HCT116 (cell line): Measurements from ENCODE around the gene CDKL1. TPM values are rescaled to one million over a fixed set of nuclear protein-coding genes. Genes with fewer than 3 reads are reported as not detected.

Source experiments
- ATAC-seq: fragments of 200-7000 bp; cut with Tn5 transposase; 2 replicates; pipeline ENCODE4 v1.9.1; 2020; ENCODE audit warnings: mild to moderate bottlenecking, moderate library complexity
- BruUV-seq: library from RNA; stranded (reverse); fragments of 400-500 nt; replicated peaks from 2 replicates; lab custom pipeline; 2021; lab: Mats Ljungman, UMichigan
- CTCF ChIA-PET: fragments of 300-600 bp; sonication (Branson Sonifier 250); formaldehyde crosslinking; loops from one replicate; lab custom pipeline; 2021; ENCODE audit warnings: antibody characterized with exemption; lab: Charles Lee
- POLR2A ChIA-PET: fragments of 300-600, 350-600 bp; sonication (Branson Sonifier 250); formaldehyde crosslinking; loops from one replicate; lab custom pipeline; 2021; ENCODE audit warnings: antibody characterized with exemption; lab: Charles Lee
- RAD21 ChIA-PET, 2 experiments: fragments of 300-600 bp; sonication (Branson Sonifier 250); formaldehyde crosslinking; loops; one replicate each; lab custom pipeline; 2023; ENCODE audit warnings: low total read pairs in 2 of 2; ENCODE audit not compliant: uncharacterized antibody in 2 of 2, unreplicated experiment in 2 of 2, low non-redundant PET in 1 of 2; lab: Charles Lee
- DNase-seq: peaks from one replicate; pipeline ENCODE4 v3.0.0-alpha.2; 2010; ENCODE audit warnings: low read depth, low spot score
- H2AFZ ChIP-seq: fragments of 200-600 bp; shearing (Covaris generic), sonication (generic); 2 replicates; pipeline ENCODE4 v1.6.1; 2017; ENCODE audit warnings: low read depth, mixed run types, mixed read lengths, antibody characterized with exemption, low read length; ENCODE audit not compliant: poor library complexity, severe bottlenecking
- H3K27ac ChIP-seq: 2 replicates; pipeline ENCODE4 v1.5.1; 2012; ENCODE audit warnings: low read depth, low read length
- H3K27me3 ChIP-seq: fragments of 200-600 bp; sonication (generic); 2 replicates; pipeline ENCODE4 v1.6.1; 2016; ENCODE audit warnings: mixed run types, low read length, mixed read lengths; ENCODE audit not compliant: insufficient read depth
- H3K36me3 ChIP-seq, 2 experiments: fragments of 200-500 bp in 1 of 2; fragments of 200-600 bp in 1 of 2; sonication (Bioruptor generic) in 1 of 2; sonication (generic) in 1 of 2; 2 replicates each; pipeline versions ENCODE4 v1.5.1 to v1.6.1; 2014 to 2016; ENCODE audit warnings: low read length in 2 of 2, inconsistent platforms in 1 of 2, mixed read lengths in 1 of 2, mixed run types in 1 of 2; ENCODE audit not compliant: insufficient read depth in 2 of 2, control insufficient read depth in 1 of 2
- H3K4me1 ChIP-seq, 2 experiments: fragments of 200-600 bp in 1 of 2; sonication (generic) in 1 of 2; 2 replicates each; pipeline versions ENCODE4 v1.5.1 to v1.6.1; 2012 to 2017; ENCODE audit warnings: low read length in 2 of 2, inconsistent platforms in 1 of 2, mild to moderate bottlenecking in 1 of 2, mixed read lengths in 1 of 2, mixed run types in 1 of 2, moderate library complexity in 1 of 2; ENCODE audit not compliant: insufficient read depth in 2 of 2, control insufficient read depth in 1 of 2
- H3K4me2 ChIP-seq: fragments of 200-600 bp; sonication (generic); 2 replicates; pipeline ENCODE4 v1.6.1; 2017; ENCODE audit warnings: mixed run types, low read length, mixed read lengths
- H3K4me3 ChIP-seq, 2 experiments: fragments of 200-600 bp in 1 of 2; sonication (generic) in 1 of 2; replicated peaks in 1 of 2; 2 replicates each; pipeline ENCODE4 v1.5.1; 2011 to 2016; ENCODE audit warnings: low read length in 2 of 2, control low read depth in 1 of 2, low read depth in 1 of 2, mild to moderate bottlenecking in 1 of 2, mixed read lengths in 1 of 2, mixed run types in 1 of 2
- H3K79me2 ChIP-seq: fragments of 200-600 bp; sonication (generic); 2 replicates; pipeline ENCODE4 v1.6.1; 2017; ENCODE audit warnings: mild to moderate bottlenecking, mixed run types, low read length, moderate library complexity, mixed read lengths; ENCODE audit not compliant: insufficient read depth
- H3K9ac ChIP-seq: fragments of 200-600 bp; sonication (generic); 2 replicates; pipeline ENCODE4 v1.6.1; 2016; ENCODE audit warnings: low read length, mixed read lengths
- H3K9me2 ChIP-seq: fragments of 200-600 bp; sonication (generic), shearing (Covaris generic); 2 replicates; pipeline ENCODE4 v1.6.1; 2017; ENCODE audit warnings: mixed run types, mild to moderate bottlenecking, moderate library complexity; ENCODE audit not compliant: insufficient read depth
- H3K9me3 ChIP-seq, 2 experiments: fragments of 200-500 bp in 1 of 2; fragments of 200-600 bp in 1 of 2; sonication (Bioruptor generic) in 1 of 2; sonication (generic) in 1 of 2; 2 replicates each; pipeline ENCODE4 v1.6.1; 2014 to 2017; ENCODE audit warnings: low read length in 2 of 2, mixed read lengths in 2 of 2, inconsistent platforms in 1 of 2, low read depth in 1 of 2, mild to moderate bottlenecking in 1 of 2, mixed run types in 1 of 2, moderate library complexity in 1 of 2; ENCODE audit not compliant: control insufficient read depth in 1 of 2, insufficient read depth in 1 of 2
- H4K20me1 ChIP-seq: fragments of 200-600 bp; sonication (generic), shearing (Covaris generic); 2 replicates; pipeline ENCODE4 v1.6.1; 2017; ENCODE audit warnings: mixed run types, mild to moderate bottlenecking, moderate library complexity; ENCODE audit not compliant: insufficient read depth
- CBX3 ChIP-seq: IDR thresholded peaks from 2 replicates; pipeline ENCODE4 v1.6.1; 2012; ENCODE audit warnings: low read depth
- CEBPB ChIP-seq: IDR thresholded peaks from 2 replicates; pipeline ENCODE4 v1.6.1; 2012; ENCODE audit warnings: low read depth
- EGR1 ChIP-seq: IDR thresholded peaks from 2 replicates; pipeline ENCODE4 v1.6.1; 2012; ENCODE audit warnings: low read depth
- EZH2 ChIP-seq: fragments of 200-600 bp; sonication (generic); IDR thresholded peaks from 2 replicates; pipeline ENCODE4 v1.6.1; 2017; ENCODE audit warnings: antibody characterized with exemption, mixed run types
- FOSL1 ChIP-seq: IDR thresholded peaks from 2 replicates; pipeline ENCODE4 v1.6.1; 2012; ENCODE audit warnings: low read depth
- JUND ChIP-seq: IDR thresholded peaks from 2 replicates; pipeline ENCODE4 v1.6.1; 2012
- POLR2A ChIP-seq: IDR thresholded peaks from 2 replicates; pipeline ENCODE4 v1.7.0; 2011; ENCODE audit warnings: borderline replicate concordance; ENCODE audit not compliant: insufficient read depth, insufficient read length; ENCODE audit errors: extremely low read depth
- POLR2AphosphoS5 ChIP-seq: IDR thresholded peaks from 2 replicates; pipeline ENCODE4 v1.6.1; 2011; ENCODE audit warnings: mild to moderate bottlenecking, low read depth, low read length, moderate library complexity
- RAD21 ChIP-seq: IDR thresholded peaks from 2 replicates; pipeline ENCODE4 v1.6.1; 2012; ENCODE audit warnings: low read depth, mild to moderate bottlenecking
- SIN3A ChIP-seq: IDR thresholded peaks from 2 replicates; pipeline ENCODE4 v1.6.1; 2012; ENCODE audit warnings: low read depth
- SP1 ChIP-seq: IDR thresholded peaks from 2 replicates; pipeline ENCODE4 v1.6.1; 2012; ENCODE audit warnings: low read depth
- SRF ChIP-seq: IDR thresholded peaks from 2 replicates; pipeline ENCODE4 v1.6.1; 2012; ENCODE audit warnings: low read depth
- YY1 ChIP-seq: IDR thresholded peaks from 2 replicates; pipeline ENCODE4 v1.6.1; 2011; ENCODE audit warnings: low read length, low read depth, moderate library complexity, mild to moderate bottlenecking; ENCODE audit not compliant: insufficient replicate concordance; ENCODE audit errors: extremely low read depth
- ZFX ChIP-seq: fragments of 450-650 bp; IDR thresholded peaks from 2 replicates; pipeline ENCODE4 v1.6.1; 2017
- intact Hi-C: fragments of 100-400 bp; cut with micrococcal nuclease; formaldehyde crosslinking; loops from 2 replicates; pipeline ENCODE4 v1.10.0; 2022
- total RNA-seq: library from RNA; stranded (reverse); gene quantifications from one replicate; pipeline ENCODE4 v1.2.1, GENCODE V29; 2021; ENCODE audit not compliant: unreplicated experiment
- TF ChIP-seq, protein P1 (sequence below): IDR thresholded peaks from 2 replicates; pipeline ENCODE4 v1.6.1; 2011; ENCODE audit warnings: mild to moderate bottlenecking, low read length, moderate library complexity; ENCODE audit not compliant: insufficient replicate concordance; ENCODE audit errors: extremely low read depth
- TF ChIP-seq, protein P2 (sequence below): IDR thresholded peaks from 2 replicates; pipeline ENCODE4 v1.6.1; 2012
- TF ChIP-seq, protein P3 (sequence below), 3 experiments: fragments of 200-600 bp in 1 of 3; sonication (generic) in 1 of 3; IDR thresholded peaks in 2 of 3; conservative IDR thresholded peaks in 1 of 3; 2 replicates each; pipeline ENCODE4 v1.5.1; 2012 to 2017; ENCODE audit warnings: low read depth in 2 of 3, low read length in 2 of 3, antibody characterized with exemption in 1 of 3, borderline replicate concordance in 1 of 3, control low read depth in 1 of 3, mild to moderate bottlenecking in 1 of 3, mixed read lengths in 1 of 3, mixed run types in 1 of 3, moderate library complexity in 1 of 3; ENCODE audit not compliant: insufficient read depth in 1 of 3
- TF ChIP-seq, protein P4 (sequence below): IDR thresholded peaks from 2 replicates; pipeline ENCODE4 v1.6.1; 2012
- TF ChIP-seq, protein P5 (sequence below): IDR thresholded peaks from 2 replicates; pipeline ENCODE4 v1.6.1; 2012; ENCODE audit warnings: low read depth

The CDKL1 gene
- total RNA-seq, 1 experiment from 2014 or later, result 7.1 TPM

DNA sequence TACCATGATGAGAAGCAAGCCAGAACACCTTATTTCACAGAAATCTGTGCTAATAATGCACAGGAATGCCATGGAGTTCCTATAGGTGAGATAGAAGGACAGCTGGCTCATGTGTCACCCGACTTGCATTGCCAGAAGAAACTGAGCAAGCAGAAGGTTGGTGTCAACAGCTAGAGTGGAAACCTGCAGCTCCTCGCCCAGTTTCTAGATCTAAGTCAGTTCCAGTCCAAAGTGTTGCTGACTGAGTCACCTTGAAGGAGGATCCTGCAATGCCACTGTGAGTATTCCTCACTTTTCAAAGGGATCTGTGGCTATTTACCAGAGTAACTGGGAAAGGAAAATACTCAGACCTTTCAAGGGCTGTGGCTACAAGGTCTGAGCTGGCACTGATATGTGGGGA, 17.1 kb downstream of the CDKL1 start:
- Histone ChIP-seq H3K9ac (no peak overlapping the region), H2AFZ (no peak overlapping the region), H3K9me3 (no peaks in the 10 kb centered on the region), H4K20me1 (no peaks in the 10 kb centered on the region), H3K36me3 (no peaks in the 10 kb centered on the region), H3K4me2 (no peak overlapping the region), H3K4me1 (no peaks in the 10 kb centered on the region), H3K79me2 (no peaks in the 10 kb centered on the region), H3K27me3 (no peaks in the 10 kb centered on the region), H3K27ac (no peak overlapping the region), H3K9me2 (no peaks in the 10 kb centered on the region), H3K4me3 (no peak overlapping the region)
- ChIA-PET RAD21 (no interaction called here), POLR2A (no interaction called here), CTCF (no interaction called here)
- intact Hi-C loops, result no loop called here
- TF ChIP-seq FOSL1 (no peak), RAD21 (no peak), EGR1 (no peak), POLR2A (no peak), SP1 (no peak), ZFX (no peak), SRF (no peak), YY1 (no peak), EZH2 (no peak), JUND (no peak), CEBPB (no peak), POLR2AphosphoS5 (no peak), SIN3A (no peak), CBX3 (no peak)
- TF ChIP-seq, protein P1, sequence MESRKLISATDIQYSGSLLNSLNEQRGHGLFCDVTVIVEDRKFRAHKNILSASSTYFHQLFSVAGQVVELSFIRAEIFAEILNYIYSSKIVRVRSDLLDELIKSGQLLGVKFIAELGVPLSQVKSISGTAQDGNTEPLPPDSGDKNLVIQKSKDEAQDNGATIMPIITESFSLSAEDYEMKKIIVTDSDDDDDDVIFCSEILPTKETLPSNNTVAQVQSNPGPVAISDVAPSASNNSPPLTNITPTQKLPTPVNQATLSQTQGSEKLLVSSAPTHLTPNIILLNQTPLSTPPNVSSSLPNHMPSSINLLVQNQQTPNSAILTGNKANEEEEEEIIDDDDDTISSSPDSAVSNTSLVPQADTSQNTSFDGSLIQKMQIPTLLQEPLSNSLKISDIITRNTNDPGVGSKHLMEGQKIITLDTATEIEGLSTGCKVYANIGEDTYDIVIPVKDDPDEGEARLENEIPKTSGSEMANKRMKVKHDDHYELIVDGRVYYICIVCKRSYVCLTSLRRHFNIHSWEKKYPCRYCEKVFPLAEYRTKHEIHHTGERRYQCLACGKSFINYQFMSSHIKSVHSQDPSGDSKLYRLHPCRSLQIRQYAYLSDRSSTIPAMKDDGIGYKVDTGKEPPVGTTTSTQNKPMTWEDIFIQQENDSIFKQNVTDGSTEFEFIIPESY, result no peak
- TF ChIP-seq, protein P2, sequence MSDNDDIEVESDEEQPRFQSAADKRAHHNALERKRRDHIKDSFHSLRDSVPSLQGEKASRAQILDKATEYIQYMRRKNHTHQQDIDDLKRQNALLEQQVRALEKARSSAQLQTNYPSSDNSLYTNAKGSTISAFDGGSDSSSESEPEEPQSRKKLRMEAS, result no peak
- TF ChIP-seq, protein P3, sequence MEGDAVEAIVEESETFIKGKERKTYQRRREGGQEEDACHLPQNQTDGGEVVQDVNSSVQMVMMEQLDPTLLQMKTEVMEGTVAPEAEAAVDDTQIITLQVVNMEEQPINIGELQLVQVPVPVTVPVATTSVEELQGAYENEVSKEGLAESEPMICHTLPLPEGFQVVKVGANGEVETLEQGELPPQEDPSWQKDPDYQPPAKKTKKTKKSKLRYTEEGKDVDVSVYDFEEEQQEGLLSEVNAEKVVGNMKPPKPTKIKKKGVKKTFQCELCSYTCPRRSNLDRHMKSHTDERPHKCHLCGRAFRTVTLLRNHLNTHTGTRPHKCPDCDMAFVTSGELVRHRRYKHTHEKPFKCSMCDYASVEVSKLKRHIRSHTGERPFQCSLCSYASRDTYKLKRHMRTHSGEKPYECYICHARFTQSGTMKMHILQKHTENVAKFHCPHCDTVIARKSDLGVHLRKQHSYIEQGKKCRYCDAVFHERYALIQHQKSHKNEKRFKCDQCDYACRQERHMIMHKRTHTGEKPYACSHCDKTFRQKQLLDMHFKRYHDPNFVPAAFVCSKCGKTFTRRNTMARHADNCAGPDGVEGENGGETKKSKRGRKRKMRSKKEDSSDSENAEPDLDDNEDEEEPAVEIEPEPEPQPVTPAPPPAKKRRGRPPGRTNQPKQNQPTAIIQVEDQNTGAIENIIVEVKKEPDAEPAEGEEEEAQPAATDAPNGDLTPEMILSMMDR (IDR thresholded peaks at IDR 0.05 in 2 of 3, conservative IDR thresholded peaks at IDR 0.05 in 1 of 3; ENCODE audit: borderline replicate concordance in 1 of 3, insufficient read depth in 1 of 3, low read depth in 2 of 3, low read length in 2 of 3), result no peak
- TF ChIP-seq, protein P4, sequence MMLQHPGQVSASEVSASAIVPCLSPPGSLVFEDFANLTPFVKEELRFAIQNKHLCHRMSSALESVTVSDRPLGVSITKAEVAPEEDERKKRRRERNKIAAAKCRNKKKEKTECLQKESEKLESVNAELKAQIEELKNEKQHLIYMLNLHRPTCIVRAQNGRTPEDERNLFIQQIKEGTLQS, result no peak
- TF ChIP-seq, protein P5, sequence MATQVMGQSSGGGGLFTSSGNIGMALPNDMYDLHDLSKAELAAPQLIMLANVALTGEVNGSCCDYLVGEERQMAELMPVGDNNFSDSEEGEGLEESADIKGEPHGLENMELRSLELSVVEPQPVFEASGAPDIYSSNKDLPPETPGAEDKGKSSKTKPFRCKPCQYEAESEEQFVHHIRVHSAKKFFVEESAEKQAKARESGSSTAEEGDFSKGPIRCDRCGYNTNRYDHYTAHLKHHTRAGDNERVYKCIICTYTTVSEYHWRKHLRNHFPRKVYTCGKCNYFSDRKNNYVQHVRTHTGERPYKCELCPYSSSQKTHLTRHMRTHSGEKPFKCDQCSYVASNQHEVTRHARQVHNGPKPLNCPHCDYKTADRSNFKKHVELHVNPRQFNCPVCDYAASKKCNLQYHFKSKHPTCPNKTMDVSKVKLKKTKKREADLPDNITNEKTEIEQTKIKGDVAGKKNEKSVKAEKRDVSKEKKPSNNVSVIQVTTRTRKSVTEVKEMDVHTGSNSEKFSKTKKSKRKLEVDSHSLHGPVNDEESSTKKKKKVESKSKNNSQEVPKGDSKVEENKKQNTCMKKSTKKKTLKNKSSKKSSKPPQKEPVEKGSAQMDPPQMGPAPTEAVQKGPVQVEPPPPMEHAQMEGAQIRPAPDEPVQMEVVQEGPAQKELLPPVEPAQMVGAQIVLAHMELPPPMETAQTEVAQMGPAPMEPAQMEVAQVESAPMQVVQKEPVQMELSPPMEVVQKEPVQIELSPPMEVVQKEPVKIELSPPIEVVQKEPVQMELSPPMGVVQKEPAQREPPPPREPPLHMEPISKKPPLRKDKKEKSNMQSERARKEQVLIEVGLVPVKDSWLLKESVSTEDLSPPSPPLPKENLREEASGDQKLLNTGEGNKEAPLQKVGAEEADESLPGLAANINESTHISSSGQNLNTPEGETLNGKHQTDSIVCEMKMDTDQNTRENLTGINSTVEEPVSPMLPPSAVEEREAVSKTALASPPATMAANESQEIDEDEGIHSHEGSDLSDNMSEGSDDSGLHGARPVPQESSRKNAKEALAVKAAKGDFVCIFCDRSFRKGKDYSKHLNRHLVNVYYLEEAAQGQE, result no peak
- no peak for ATAC-seq
- BruUV-seq, result no TSS peak
- no peak for DNase-seq
